ENCODE results near the gene DDIT4L. TPM values are rescaled to one million over a fixed set of nuclear protein-coding genes. Genes with fewer than 3 reads are reported as not detected.

DDIT4L gene
- total RNA-seq, 1 experiment from 2014 or later, result 4.7 TPM

DNA sequence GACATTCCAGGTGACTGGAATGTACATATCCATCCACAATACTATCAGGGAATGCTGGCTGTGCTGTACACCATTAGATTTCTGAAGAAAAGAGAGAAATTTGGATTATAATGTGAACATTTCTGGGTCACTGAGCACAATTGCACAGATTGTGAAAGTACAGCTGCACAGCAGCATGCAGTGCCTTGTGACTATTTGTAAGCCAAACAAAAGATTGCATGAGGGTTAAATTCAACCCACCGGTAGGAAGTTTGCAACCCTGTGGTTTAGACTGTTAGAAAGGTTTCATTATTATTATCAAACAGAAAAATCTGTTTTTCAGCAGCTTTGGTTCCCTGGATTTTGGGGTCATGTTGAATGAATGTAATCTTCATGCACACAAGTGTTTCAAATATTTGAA is 24.5 kb downstream of the DDIT4L start:
- no TSS peak for BruUV-seq (replicated peaks)
- ChIA-PET POLR2A (no interaction called here), CTCF (no interaction called here)
- Mint-ChIP-seq H3K36me3 (ENCODE audit: insufficient read depth, unreplicated experiment) (no peaks in the 10 kb centered on the region), H3K4me3 (ENCODE audit: unreplicated experiment) (no peak overlapping the region), H3K4me1 (ENCODE audit: low read depth, unreplicated experiment) (no peaks in the 10 kb centered on the region), H3K27ac (ENCODE audit: unreplicated experiment) (no peak overlapping the region), H3K9me3 (ENCODE audit: unreplicated experiment) (no peaks in the 10 kb centered on the region), H3K27me3 (ENCODE audit: insufficient read depth, unreplicated experiment) (no peaks in the 10 kb centered on the region)
- no peaks in the 10 kb centered on the region for H3K36me3 ChIP-seq (ENCODE audit: control insufficient read depth, insufficient read depth, low read length)
- no peaks in the 10 kb centered on the region; the same call in 1 of the 2 replicates for H3K9me3 ChIP-seq
- TF ChIP-seq, protein P1, sequence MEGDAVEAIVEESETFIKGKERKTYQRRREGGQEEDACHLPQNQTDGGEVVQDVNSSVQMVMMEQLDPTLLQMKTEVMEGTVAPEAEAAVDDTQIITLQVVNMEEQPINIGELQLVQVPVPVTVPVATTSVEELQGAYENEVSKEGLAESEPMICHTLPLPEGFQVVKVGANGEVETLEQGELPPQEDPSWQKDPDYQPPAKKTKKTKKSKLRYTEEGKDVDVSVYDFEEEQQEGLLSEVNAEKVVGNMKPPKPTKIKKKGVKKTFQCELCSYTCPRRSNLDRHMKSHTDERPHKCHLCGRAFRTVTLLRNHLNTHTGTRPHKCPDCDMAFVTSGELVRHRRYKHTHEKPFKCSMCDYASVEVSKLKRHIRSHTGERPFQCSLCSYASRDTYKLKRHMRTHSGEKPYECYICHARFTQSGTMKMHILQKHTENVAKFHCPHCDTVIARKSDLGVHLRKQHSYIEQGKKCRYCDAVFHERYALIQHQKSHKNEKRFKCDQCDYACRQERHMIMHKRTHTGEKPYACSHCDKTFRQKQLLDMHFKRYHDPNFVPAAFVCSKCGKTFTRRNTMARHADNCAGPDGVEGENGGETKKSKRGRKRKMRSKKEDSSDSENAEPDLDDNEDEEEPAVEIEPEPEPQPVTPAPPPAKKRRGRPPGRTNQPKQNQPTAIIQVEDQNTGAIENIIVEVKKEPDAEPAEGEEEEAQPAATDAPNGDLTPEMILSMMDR (IDR thresholded peaks at IDR 0.05; ENCODE audit: insufficient read depth in 1 of 2, low read depth in 1 of 2, low read length in 1 of 2, severe bottlenecking in 1 of 2, unreplicated experiment in 1 of 2), result no peak
- DNase-seq, result no peak
- no peak overlapping the region for H3K4me3 ChIP-seq (ENCODE audit: low read depth, low read length)
- H3K27me3 ChIP-seq (replicated peaks; ENCODE audit: control insufficient read depth, insufficient read depth, low read length), result no peaks in the 10 kb centered on the region
- intact Hi-C loops (cut with micrococcal nuclease; ENCODE audit: unreplicated experiment), result no loop called here
- H3K4me1 ChIP-seq, result no peaks in the 10 kb centered on the region

DNA sequence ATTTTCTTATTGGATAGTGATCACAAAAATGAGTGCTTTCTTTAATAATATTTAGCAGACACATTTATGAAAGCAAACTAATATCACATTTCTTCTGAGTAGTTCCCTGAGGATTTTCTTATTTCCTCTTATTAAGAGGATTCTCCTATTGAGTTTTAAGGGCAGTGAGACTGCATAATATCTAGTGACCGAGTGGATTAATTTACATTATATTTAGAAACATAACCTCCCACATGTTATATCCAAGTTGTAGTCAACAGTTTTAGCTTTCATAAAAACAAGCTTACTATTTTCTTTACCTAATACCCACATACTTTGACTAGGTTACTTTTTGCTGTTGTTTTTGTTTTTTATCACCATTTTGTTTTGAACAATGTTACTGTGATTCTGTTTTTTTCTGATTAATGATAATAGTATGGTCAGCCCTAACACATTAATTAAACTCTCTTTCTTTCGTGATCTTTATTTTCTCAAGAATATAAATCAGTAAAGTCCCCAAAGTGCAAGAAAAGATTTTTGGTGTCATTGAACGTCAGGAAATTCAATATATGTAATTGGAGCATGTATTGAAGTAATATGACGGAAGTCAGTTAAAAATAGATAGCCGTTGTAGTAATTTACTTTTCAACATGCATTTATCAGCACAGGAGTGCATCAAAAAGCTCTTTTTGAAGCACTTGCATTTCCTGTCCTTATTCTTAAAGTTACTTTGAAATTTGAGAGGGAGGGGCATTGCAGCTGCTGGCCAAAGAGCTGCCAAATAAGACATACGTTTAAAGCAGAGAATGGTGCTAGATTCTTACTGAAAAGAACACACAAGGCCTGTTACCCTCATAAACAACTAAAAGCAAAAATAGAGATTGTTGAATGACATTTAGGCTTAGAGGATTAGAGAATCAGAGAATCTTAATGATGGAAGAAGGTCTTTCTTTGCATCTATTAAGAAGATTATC is 25.2 kb downstream of the DDIT4L start:
- ChIA-PET CTCF (no interaction called here), POLR2A (no interaction called here)
- H3K4me3 ChIP-seq (ENCODE audit: low read depth, low read length), result no peak overlapping the region
- no peaks in the 10 kb centered on the region for H3K27me3 ChIP-seq (replicated peaks; ENCODE audit: control insufficient read depth, insufficient read depth, low read length)
- intact Hi-C loops (cut with micrococcal nuclease; ENCODE audit: unreplicated experiment), result no loop called here
- Mint-ChIP-seq H3K9me3 (ENCODE audit: unreplicated experiment) (no peaks in the 10 kb centered on the region), H3K4me3 (ENCODE audit: unreplicated experiment) (no peak overlapping the region), H3K36me3 (ENCODE audit: insufficient read depth, unreplicated experiment) (no peaks in the 10 kb centered on the region), H3K27ac (ENCODE audit: unreplicated experiment) (no peak overlapping the region), H3K4me1 (ENCODE audit: low read depth, unreplicated experiment) (no peaks in the 10 kb centered on the region), H3K27me3 (ENCODE audit: insufficient read depth, unreplicated experiment) (no peaks in the 10 kb centered on the region)
- no peaks in the 10 kb centered on the region for H3K36me3 ChIP-seq (ENCODE audit: control insufficient read depth, insufficient read depth, low read length)
- H3K9me3 ChIP-seq, result no peaks in the 10 kb centered on the region; the same call in 1 of the 2 replicates
- H3K4me1 ChIP-seq, result no peaks in the 10 kb centered on the region
- TF ChIP-seq, protein P1 (IDR thresholded peaks at IDR 0.05; ENCODE audit: insufficient read depth in 1 of 2, low read depth in 1 of 2, low read length in 1 of 2, severe bottlenecking in 1 of 2, unreplicated experiment in 1 of 2), result no peak
- no TSS peak for BruUV-seq (replicated peaks)
- no peak for DNase-seq

DNA sequence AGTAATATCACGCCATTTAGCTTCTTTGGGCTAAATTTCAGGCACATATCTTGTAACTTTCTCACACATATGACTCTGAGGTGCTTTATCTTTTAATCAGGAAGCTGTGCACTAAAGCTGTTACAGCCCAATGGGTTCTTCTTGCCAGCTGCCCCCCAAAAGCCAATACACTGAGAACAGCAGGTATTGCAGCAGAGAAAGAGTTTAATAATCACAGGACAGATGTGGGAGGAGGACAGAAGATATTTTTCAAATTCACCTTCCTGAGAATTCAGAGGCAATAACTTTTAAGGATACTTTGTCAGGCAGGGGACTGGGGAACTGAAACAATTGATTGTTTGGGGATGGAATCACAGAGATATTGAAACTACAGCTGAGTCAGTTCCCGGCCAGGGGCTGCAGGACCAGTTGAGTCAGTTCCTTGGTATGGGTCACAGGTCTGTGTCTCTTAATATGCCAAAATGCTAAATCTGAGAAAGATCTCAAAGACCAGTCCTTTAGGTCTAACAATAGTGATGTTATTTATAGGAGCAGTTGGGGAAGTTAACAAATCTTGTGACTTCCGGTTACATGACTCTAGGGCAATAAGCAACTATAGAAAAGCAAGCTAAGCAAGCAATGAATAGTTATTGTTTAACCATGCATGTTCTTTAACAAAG is 28.1 kb downstream of the DDIT4L start:
- no peaks in the 10 kb centered on the region for H3K27me3 ChIP-seq (replicated peaks; ENCODE audit: control insufficient read depth, insufficient read depth, low read length)
- Mint-ChIP-seq H3K9me3 (ENCODE audit: unreplicated experiment) (no peaks in the 10 kb centered on the region), H3K4me3 (ENCODE audit: unreplicated experiment) (no peak overlapping the region), H3K4me1 (ENCODE audit: low read depth, unreplicated experiment) (no peaks in the 10 kb centered on the region), H3K36me3 (ENCODE audit: insufficient read depth, unreplicated experiment) (no peaks in the 10 kb centered on the region), H3K27ac (ENCODE audit: unreplicated experiment) (no peak overlapping the region), H3K27me3 (ENCODE audit: insufficient read depth, unreplicated experiment) (no peaks in the 10 kb centered on the region)
- no peak for DNase-seq
- intact Hi-C loops (cut with micrococcal nuclease; ENCODE audit: unreplicated experiment), result no loop called here
- H3K4me1 ChIP-seq, result no peaks in the 10 kb centered on the region
- H3K9me3 ChIP-seq, result no peaks in the 10 kb centered on the region; the same call in 1 of the 2 replicates
- no TSS peak for BruUV-seq (replicated peaks)
- POLR2A ChIA-PET, result no interaction called here
- TF ChIP-seq, protein P1 (IDR thresholded peaks at IDR 0.05; ENCODE audit: insufficient read depth in 1 of 2, low read depth in 1 of 2, low read length in 1 of 2, severe bottlenecking in 1 of 2, unreplicated experiment in 1 of 2), result no peak
- CTCF ChIA-PET, result no interaction called here
- no peak overlapping the region for H3K4me3 ChIP-seq (ENCODE audit: low read depth, low read length)
- no peaks in the 10 kb centered on the region for H3K36me3 ChIP-seq (ENCODE audit: control insufficient read depth, insufficient read depth, low read length)
